ENCODE measurements around the gene PRSS1. TPM values are rescaled to one million over a fixed set of nuclear protein-coding genes. Genes with fewer than 3 reads are reported as not detected.
A peak's percentile ranks its signal among the peaks of the same experiment; 100 is the strongest.

The PRSS1 gene
- total RNA-seq, 1 donor from 2014 or later, result not detected

DNA sequence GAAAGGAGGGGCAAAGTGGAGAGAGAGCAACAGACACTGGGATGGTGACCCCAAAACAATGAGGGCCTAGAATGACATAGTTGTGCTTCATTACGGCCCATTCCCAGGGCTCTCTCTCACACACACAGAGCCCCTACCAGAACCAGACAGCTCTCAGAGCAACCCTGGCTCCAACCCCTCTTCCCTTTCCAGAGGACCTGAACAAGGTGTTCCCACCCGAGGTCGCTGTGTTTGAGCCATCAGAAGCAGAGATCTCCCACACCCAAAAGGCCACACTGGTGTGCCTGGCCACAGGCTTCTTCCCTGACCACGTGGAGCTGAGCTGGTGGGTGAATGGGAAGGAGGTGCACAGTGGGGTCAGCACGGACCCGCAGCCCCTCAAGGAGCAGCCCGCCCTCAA is 42.2 kb downstream of the PRSS1 start:
- no peaks in the 10 kb centered on the region for H3K36me3 ChIP-seq
- DNase-seq (ENCODE audit: low spot score in 2 of 2), result no peak
- intact Hi-C loops (cut with DNase I), result no loop called here
- no peaks in the 10 kb centered on the region for H3K9me3 ChIP-seq
- TF ChIP-seq, protein P1, sequence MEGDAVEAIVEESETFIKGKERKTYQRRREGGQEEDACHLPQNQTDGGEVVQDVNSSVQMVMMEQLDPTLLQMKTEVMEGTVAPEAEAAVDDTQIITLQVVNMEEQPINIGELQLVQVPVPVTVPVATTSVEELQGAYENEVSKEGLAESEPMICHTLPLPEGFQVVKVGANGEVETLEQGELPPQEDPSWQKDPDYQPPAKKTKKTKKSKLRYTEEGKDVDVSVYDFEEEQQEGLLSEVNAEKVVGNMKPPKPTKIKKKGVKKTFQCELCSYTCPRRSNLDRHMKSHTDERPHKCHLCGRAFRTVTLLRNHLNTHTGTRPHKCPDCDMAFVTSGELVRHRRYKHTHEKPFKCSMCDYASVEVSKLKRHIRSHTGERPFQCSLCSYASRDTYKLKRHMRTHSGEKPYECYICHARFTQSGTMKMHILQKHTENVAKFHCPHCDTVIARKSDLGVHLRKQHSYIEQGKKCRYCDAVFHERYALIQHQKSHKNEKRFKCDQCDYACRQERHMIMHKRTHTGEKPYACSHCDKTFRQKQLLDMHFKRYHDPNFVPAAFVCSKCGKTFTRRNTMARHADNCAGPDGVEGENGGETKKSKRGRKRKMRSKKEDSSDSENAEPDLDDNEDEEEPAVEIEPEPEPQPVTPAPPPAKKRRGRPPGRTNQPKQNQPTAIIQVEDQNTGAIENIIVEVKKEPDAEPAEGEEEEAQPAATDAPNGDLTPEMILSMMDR (IDR thresholded peaks at IDR 0.05), result no peak
- no peaks in the 10 kb centered on the region for H3K27me3 ChIP-seq
- no peak overlapping the region for H3K27ac ChIP-seq
- no peaks in the 10 kb centered on the region for H3K4me1 ChIP-seq
- no peak overlapping the region for H3K4me3 ChIP-seq

DNA sequence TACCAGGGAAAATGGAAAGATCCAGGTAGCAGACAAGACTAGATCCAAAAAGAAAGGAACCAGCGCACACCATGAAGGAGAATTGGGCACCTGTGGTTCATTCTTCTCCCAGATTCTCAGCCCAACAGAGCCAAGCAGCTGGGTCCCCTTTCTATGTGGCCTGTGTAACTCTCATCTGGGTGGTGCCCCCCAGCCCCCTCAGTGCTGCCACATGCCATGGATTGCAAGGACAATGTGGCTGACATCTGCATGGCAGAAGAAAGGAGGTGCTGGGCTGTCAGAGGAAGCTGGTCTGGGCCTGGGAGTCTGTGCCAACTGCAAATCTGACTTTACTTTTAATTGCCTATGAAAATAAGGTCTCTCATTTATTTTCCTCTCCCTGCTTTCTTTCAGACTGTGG is 42.9 kb downstream of the PRSS1 start:
- H3K27me3 ChIP-seq, result peaks cover 5% of the 10 kb centered on the region
- no peak for DNase-seq (ENCODE audit: low spot score in 2 of 2)
- H3K9me3 ChIP-seq, result no peaks in the 10 kb centered on the region
- no peaks in the 10 kb centered on the region for H3K36me3 ChIP-seq
- no peak overlapping the region for H3K4me3 ChIP-seq
- intact Hi-C loops (cut with DNase I), result no loop called here
- peaks cover 1 to 3% of the 10 kb centered on the region in 2 donors for H3K4me1 ChIP-seq
- H3K27ac ChIP-seq, result no peak overlapping the region
- TF ChIP-seq, protein P1 (IDR thresholded peaks at IDR 0.05), result no peak

DNA sequence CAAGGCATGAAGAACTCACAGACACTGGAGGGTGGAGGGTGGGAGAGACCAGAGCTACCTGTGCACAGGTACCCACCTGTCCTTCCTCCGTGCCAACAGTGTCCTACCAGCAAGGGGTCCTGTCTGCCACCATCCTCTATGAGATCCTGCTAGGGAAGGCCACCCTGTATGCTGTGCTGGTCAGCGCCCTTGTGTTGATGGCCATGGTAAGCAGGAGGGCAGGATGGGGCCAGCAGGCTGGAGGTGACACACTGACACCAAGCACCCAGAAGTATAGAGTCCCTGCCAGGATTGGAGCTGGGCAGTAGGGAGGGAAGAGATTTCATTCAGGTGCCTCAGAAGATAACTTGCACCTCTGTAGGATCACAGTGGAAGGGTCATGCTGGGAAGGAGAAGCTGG is 43.3 kb downstream of the PRSS1 start:
- no peaks in the 10 kb centered on the region for H3K36me3 ChIP-seq
- intact Hi-C loops (cut with DNase I), result no loop called here
- TF ChIP-seq, protein P1 (IDR thresholded peaks at IDR 0.05), result no peak
- no peaks in the 10 kb centered on the region for H3K9me3 ChIP-seq
- no peak overlapping the region for H3K27ac ChIP-seq
- H3K4me1 ChIP-seq, result peaks cover 5 to 7% of the 10 kb centered on the region in 2 donors
- DNase-seq (ENCODE audit: low spot score in 2 of 2), result no peak
- H3K27me3 ChIP-seq, result peaks cover 5% of the 10 kb centered on the region
- no peak overlapping the region for H3K4me3 ChIP-seq

DNA sequence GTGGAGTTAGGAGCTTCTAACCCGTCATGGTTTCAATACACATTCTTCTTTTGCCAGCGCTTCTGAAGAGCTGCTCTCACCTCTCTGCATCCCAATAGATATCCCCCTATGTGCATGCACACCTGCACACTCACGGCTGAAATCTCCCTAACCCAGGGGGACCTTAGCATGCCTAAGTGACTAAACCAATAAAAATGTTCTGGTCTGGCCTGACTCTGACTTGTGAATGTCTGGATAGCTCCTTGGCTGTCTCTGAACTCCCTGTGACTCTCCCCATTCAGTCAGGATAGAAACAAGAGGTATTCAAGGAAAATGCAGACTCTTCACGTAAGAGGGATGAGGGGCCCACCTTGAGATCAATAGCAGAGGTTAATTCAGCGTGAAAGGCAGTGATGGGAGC is 43.9 kb downstream of the PRSS1 start:
- H3K27ac ChIP-seq, result no peak overlapping the region
- no peak overlapping the region for H3K4me3 ChIP-seq
- no peak for DNase-seq (ENCODE audit: low spot score in 2 of 2)
- peaks cover 5 to 10% of the 10 kb centered on the region in 2 donors for H3K4me1 ChIP-seq
- H3K27me3 ChIP-seq, result peaks cover 5% of the 10 kb centered on the region
- H3K36me3 ChIP-seq, result no peaks in the 10 kb centered on the region
- intact Hi-C loops (cut with DNase I), result no loop called here
- TF ChIP-seq, protein P1 (IDR thresholded peaks at IDR 0.05), result no peak
- H3K9me3 ChIP-seq, result no peaks in the 10 kb centered on the region

DNA sequence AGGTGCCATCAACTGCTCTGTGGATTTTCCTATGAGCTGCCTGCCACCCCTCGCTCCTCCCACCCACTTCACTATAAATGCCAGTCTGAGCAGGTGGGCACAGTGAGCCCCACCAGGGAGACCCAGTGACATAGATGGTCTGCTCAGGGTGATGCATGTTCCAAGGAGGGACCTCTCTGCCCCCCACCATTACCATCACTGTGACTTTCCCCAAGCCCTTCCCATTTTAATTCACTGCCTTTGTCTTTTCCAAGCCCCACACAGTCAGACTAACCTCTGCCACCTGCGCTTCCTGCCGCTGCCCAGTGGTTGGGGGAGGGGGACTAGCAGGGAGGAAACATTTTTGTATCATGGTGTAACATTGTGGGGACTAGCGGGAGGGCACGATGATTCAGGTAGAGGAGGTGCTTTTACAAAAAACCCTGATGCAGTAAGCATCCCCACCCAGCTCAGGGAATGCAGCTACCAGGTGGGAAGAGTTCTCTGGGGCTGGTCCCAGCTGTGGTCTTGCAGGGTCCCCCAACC is 46.1 kb downstream of the PRSS1 start:
- H3K36me3 ChIP-seq, result no peaks in the 10 kb centered on the region
- peaks cover 5% of the 10 kb centered on the region for H3K27me3 ChIP-seq
- H3K27ac ChIP-seq, result no peak overlapping the region
- intact Hi-C loops (cut with DNase I), result no loop called here
- TF ChIP-seq, protein P1 (IDR thresholded peaks at IDR 0.05), result no peak
- peaks cover 5 to 10% of the 10 kb centered on the region in 2 donors for H3K4me1 ChIP-seq
- peak in 1 of 2 donors; percentile 52 for DNase-seq (ENCODE audit: low spot score in 2 of 2)
- no peak overlapping the region for H3K4me3 ChIP-seq
- H3K9me3 ChIP-seq, result no peaks in the 10 kb centered on the region
